Fibroblast of mammary gland (primary cell): ENCODE data around the gene PIEZO1.
"Not testable (repeated sequence)": the region's sequence is repeated elsewhere in the genome, so short reads cannot be mapped to it uniquely, and the experiment has no call there.

Experiments
- DNase-seq: peaks from one replicate; pipeline ENCODE4 v3.0.0-alpha.2; 2010; ENCODE audit warnings: low read depth
- H3K4me3 ChIP-seq: 2 replicates; pipeline ENCODE4 v1.5.1; 2011; ENCODE audit warnings: low read depth, mild to moderate bottlenecking, low read length, moderate library complexity; ENCODE audit not compliant: control insufficient read depth
- CTCF ChIP-seq: conservative IDR thresholded peaks from 2 replicates; pipeline ENCODE4 v1.5.1; 2011; ENCODE audit warnings: low read depth, low read length, inconsistent platforms; ENCODE audit not compliant: control insufficient read depth, insufficient read depth

The PIEZO1 gene

GRCh38 chr16:88796278-88796677 lies 11.3 kb upstream of the PIEZO1 start:
- DNase-seq: no peak
- H3K4me3 ChIP-seq: no peak overlapping the region
- TF ChIP-seq CTCF: no peak

- no peak for TF ChIP-seq CTCF
- DNase-seq: no peak
- no peak overlapping the region for H3K4me3 ChIP-seq
Measured at GRCh38 chr16:88793251-88793954, 8.4 kb upstream of the PIEZO1 start.

DNA sequence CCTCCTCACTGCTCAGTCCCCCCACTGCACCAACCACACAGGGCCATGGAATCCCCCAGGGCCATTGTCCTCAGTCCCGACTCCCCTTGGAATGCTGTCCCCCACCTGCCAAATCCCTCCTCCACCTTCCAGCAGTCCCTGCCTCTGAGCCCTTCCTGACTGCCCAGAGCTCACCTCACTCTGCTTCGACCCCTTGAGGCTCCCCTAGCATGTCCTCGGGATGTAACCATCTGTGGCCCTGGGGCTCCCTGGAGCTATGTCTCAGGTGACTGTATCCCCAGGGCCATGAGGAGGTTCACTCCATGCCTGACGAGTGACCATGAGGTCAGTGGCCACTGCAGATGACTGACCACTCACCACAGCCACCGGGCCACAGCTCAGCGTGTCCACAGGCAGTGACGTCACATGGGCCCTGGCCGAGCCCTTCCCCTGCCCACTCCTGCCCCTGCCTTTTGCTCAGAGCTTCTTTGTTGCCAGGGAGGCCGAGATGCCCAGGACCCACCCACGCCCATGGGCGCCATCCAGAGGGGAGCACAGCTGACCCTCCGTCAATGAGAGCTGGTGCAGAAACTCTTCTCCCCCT lies 7.7 kb upstream of the PIEZO1 start:
- DNase-seq: no peak
- no peak for TF ChIP-seq CTCF
- no peak overlapping the region for H3K4me3 ChIP-seq

DNA sequence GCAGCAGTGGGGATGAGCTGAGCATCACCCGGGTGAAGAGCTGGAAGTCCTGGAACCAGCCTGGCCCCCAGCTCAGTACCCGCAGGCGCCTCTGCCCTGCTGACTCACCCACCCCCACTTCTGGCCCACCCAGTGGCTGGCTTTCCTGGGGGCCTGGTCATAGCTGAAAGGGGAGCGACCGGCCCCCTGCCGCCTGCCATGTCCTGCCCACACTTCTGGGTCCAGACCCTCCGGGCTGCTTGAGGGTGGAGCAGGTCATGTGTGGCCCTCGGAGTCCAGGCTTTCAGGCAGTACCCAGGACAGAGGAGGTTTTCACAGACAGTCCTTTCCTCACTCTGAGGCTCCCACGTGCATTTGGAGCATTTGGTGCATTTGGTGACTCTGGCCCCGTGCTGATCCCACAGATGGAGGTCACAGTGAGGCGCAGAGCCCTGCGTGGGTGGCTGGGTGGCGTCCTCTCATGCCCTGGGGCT lies 7.1 kb upstream of the PIEZO1 start:
- H3K4me3 ChIP-seq: no peak overlapping the region
- no peak for TF ChIP-seq CTCF
- DNase-seq: no peak

DNA sequence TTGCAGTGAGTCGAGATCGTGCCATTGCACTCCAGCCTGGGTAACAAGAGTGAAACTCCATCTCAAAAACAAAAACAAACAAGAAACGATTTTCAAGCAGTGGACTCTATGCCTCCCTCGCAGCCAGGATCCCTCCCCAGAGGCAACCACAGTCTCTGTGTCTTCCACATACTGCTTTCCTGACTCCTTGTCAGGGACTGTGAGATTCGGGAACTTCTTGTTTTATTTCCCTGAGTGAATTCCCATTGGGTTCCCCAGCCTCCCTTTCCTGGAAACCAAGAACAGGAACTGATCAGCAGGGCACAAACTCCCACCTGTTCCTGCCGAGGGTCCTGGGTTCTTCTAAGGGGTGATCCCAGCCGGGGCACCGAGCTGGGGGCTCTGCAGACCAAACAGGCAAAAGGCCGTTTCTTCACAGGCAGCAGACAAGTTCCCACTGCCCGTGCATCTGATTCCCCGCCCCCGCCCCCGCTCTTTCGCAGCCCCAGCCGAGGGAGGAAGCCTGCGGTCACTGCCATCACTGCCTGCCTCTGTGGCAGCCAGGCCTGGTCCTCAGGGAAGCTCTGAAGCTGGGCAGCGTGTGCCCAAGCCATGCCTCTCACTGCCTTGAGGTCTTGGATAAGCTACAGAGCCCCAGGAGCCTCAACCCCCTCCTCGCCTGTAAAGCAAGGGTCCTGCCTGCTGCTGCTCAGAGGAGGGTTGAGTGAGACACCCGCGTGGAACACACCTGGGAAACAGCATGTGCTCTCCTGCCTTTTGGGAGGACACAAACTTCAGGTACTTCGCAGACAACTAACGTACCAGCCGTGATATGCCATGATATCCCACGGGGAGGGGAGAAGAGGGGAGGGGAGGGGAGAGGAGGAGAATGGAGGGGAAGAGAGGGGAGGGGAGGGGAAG lies 5.5 kb upstream of the PIEZO1 start:
- TF ChIP-seq CTCF: no peak
- DNase-seq: no peak
- no peak overlapping the region for H3K4me3 ChIP-seq

- no peak overlapping the region for H3K4me3 ChIP-seq
- no peak for DNase-seq
- TF ChIP-seq CTCF: no peak
Measured at GRCh38 chr16:88789594-88789993, 4.6 kb upstream of the PIEZO1 start.

- not testable (repeated sequence) for H3K4me3 ChIP-seq, DNase-seq
Measured at GRCh38 chr16:88788749-88789148, 3.7 kb upstream of the PIEZO1 start.
